ENCODE results near the gene INS. TPM values are rescaled to one million over a fixed set of nuclear protein-coding genes. Genes with fewer than 3 reads are reported as not detected.

INS gene
- total and polyA plus RNA-seq, 5 experiments from 2014 or later, result not detected

GRCh38 chr11:2166091-2166851, 5.3 kb upstream of the INS start:
- ATAC-seq (peak; percentile 82 to 83), DNase-seq (peak in 9 of 10 donors; percentile 17 to 53 (median 50))
- Mint-ChIP-seq H3K4me1 (no peaks in the 10 kb centered on the region), H3K36me3 (no peaks in the 10 kb centered on the region), H3K27me3 (peaks cover 0 to 24% (median 1%) of the 10 kb centered on the region in 5 donors), H3K27ac (no peak overlapping the region), H3K4me3 (no peak overlapping the region), H3K9me3 (no peaks in the 10 kb centered on the region)
- POLR2A ChIA-PET, result no interaction called here

- no peaks in the 10 kb centered on the region for H3K4me1 Mint-ChIP-seq
- no peaks in the 10 kb centered on the region for H3K36me3 Mint-ChIP-seq
- DNase-seq, result no peak
- no peak overlapping the region for H3K27ac Mint-ChIP-seq
- peaks cover 0 to 24% (median 1%) of the 10 kb centered on the region in 5 donors for H3K27me3 Mint-ChIP-seq
- POLR2A ChIA-PET, result no interaction called here
- H3K4me3 Mint-ChIP-seq, result no peak overlapping the region
- no peaks in the 10 kb centered on the region for H3K9me3 Mint-ChIP-seq
- ATAC-seq, result no peak
These were observed 4.6 kb upstream of the INS start for GRCh38 chr11:2165571-2165970.

- DNase-seq, result no peak
- H3K4me1 Mint-ChIP-seq, result no peaks in the 10 kb centered on the region
- ATAC-seq, result no peak
- H3K4me3 Mint-ChIP-seq, result no peak overlapping the region
- no peaks in the 10 kb centered on the region for H3K9me3 Mint-ChIP-seq
- H3K27ac Mint-ChIP-seq, result no peak overlapping the region
- H3K27me3 Mint-ChIP-seq, result peaks cover 0 to 24% (median 1%) of the 10 kb centered on the region in 5 donors
- POLR2A ChIA-PET, result interaction anchor here (1.1 kb wide), 1 partner anchor 236 kb away, joined by 3 read pairs; the partner anchor contains the start of gene TSSC4
- H3K36me3 Mint-ChIP-seq, result no peaks in the 10 kb centered on the region
These were observed 4.0 kb upstream of the INS start for GRCh38 chr11:2164861-2165555.

GRCh38 chr11:2164081-2164480, 3.1 kb upstream of the INS start:
- no peak overlapping the region for H3K27ac Mint-ChIP-seq
- no peaks in the 10 kb centered on the region for H3K36me3 Mint-ChIP-seq
- no peak overlapping the region for H3K4me3 Mint-ChIP-seq
- POLR2A ChIA-PET, result interaction anchor here (1.1 kb wide), 1 partner anchor 237 kb away, joined by 3 read pairs; the partner anchor contains the start of gene TSSC4
- ATAC-seq (no peak), DNase-seq (no peak)
- peaks cover 0 to 24% (median 2%) of the 10 kb centered on the region in 5 donors for H3K27me3 Mint-ChIP-seq
- no peaks in the 10 kb centered on the region for H3K9me3 Mint-ChIP-seq
- no peaks in the 10 kb centered on the region for H3K4me1 Mint-ChIP-seq

GRCh38 chr11:2163428-2163978, 2.5 kb upstream of the INS start:
- ATAC-seq (no peak), DNase-seq (no peak)
- Mint-ChIP-seq H3K27me3 (peaks cover 0 to 24% (median 2%) of the 10 kb centered on the region in 5 donors), H3K27ac (no peak overlapping the region), H3K9me3 (no peaks in the 10 kb centered on the region), H3K4me3 (no peak overlapping the region), H3K4me1 (no peaks in the 10 kb centered on the region), H3K36me3 (no peaks in the 10 kb centered on the region)
- POLR2A ChIA-PET, result interaction anchor here (0.6 to 1.1 kb wide), 2 partner anchors 25 to 237 kb away, joined by 3 read pairs; partner anchors contain the start of gene TSSC4

GRCh38 chr11:2159536-2160413, 1.2 kb downstream of the INS start:
- POLR2A ChIA-PET, result no interaction called here
- ATAC-seq, result no peak

GRCh38 chr11:2158966-2159365, 2.0 kb downstream of the INS start:
- DNase-seq (no peak), ATAC-seq (no peak)
- POLR2A ChIA-PET, result no interaction called here
- Mint-ChIP-seq H3K9me3 (no peaks in the 10 kb centered on the region), H3K4me1 (no peaks in the 10 kb centered on the region), H3K36me3 (no peaks in the 10 kb centered on the region), H3K4me3 (no peak overlapping the region), H3K27ac (no peak overlapping the region), H3K27me3 (peaks cover 0 to 9% (median 2%) of the 10 kb centered on the region in 5 donors)

More at GRCh38 chr11:2159536-2160413, 1.2 kb downstream of the INS start:
- Mint-ChIP-seq H3K27me3 (peaks cover 0 to 14% (median 2%) of the 10 kb centered on the region in 5 donors), H3K4me1 (no peaks in the 10 kb centered on the region), H3K9me3 (no peaks in the 10 kb centered on the region), H3K4me3 (no peak overlapping the region), H3K27ac (no peak overlapping the region), H3K36me3 (no peaks in the 10 kb centered on the region)
- no peak for DNase-seq

- POLR2A ChIA-PET, result no interaction called here
- Mint-ChIP-seq H3K27me3 (peaks cover 0 to 9% (median 2%) of the 10 kb centered on the region in 5 donors), H3K9me3 (no peaks in the 10 kb centered on the region), H3K27ac (no peak overlapping the region), H3K4me3 (no peak overlapping the region), H3K36me3 (no peaks in the 10 kb centered on the region), H3K4me1 (no peaks in the 10 kb centered on the region)
- DNase-seq, result no peak
- no peak for ATAC-seq
These were observed 2.7 kb downstream of the INS start for GRCh38 chr11:2158296-2158737.

GRCh38 chr11:2157294-2158040, 3.5 kb downstream of the INS start:
- Mint-ChIP-seq H3K4me3 (no peak overlapping the region), H3K27ac (no peak overlapping the region), H3K4me1 (no peaks in the 10 kb centered on the region), H3K9me3 (no peaks in the 10 kb centered on the region), H3K36me3 (no peaks in the 10 kb centered on the region), H3K27me3 (peaks cover 0 to 3% (median 0%) of the 10 kb centered on the region in 5 donors)
- POLR2A ChIA-PET, result no interaction called here
- no peak for ATAC-seq
- DNase-seq, result no peak

- POLR2A ChIA-PET, result interaction anchor here (0.6 kb wide), 1 partner anchor 480 kb away, joined by 3 read pairs; no protein-coding TSS in a partner anchor
- Mint-ChIP-seq H3K36me3 (no peaks in the 10 kb centered on the region), H3K4me1 (peaks cover 5 to 6% (median 5%) of the 10 kb centered on the region in 4 donors), H3K4me3 (no peak overlapping the region), H3K9me3 (no peaks in the 10 kb centered on the region), H3K27ac (no peak overlapping the region), H3K27me3 (peaks cover 0 to 2% (median 0%) of the 10 kb centered on the region in 5 donors)
- peak in 6 of 10 donors; percentile 29 to 45 (median 38) for DNase-seq
- ATAC-seq, result no peak
These were observed 4.4 kb downstream of the INS start for GRCh38 chr11:2156416-2157182.

- no peak for DNase-seq
- H3K4me3 Mint-ChIP-seq, result no peak overlapping the region
- no peak for ATAC-seq
- no peaks in the 10 kb centered on the region for H3K36me3 Mint-ChIP-seq
- POLR2A ChIA-PET, result no interaction called here
- no peaks in the 10 kb centered on the region for H3K9me3 Mint-ChIP-seq
- no peak overlapping the region for H3K27ac Mint-ChIP-seq
- H3K27me3 Mint-ChIP-seq, result peaks cover under 1 to 11% (median 9%) of the 10 kb centered on the region in 5 donors
- peaks cover 7 to 11% (median 7%) of the 10 kb centered on the region in 4 donors for H3K4me1 Mint-ChIP-seq
These were observed 5.5 kb downstream of the INS start for GRCh38 chr11:2155511-2155910.

All from naive thymus-derived CD8-positive, alpha-beta T cell (primary cell).